ENCODE measurements around the gene EIF3D.

Gene EIF3D

DNA sequence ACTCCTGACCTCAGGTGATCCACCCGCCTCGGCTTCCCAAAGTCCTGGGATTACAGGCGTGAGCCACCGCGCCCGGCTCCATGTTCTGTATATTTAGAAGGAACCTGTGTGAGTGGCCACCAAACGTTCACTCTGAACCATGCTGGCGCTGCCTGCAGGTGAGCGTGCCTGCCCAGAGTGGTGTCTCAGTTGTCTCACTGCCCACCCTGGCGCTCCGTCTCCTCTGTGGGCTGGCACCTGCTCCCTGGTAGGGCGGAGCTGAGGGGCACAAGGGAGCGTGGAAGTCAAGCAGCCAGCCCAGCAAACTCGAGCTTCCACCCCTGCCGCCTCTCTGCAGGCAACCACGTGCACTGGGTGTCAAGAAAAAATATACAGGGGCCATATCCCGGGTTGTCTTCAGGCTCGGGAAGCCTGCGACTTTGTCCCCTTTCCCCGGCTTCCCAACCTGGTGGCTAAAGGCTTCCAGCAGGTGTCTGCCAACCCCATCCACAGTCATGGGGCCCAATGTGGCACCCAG is 64.2 kb downstream of the EIF3D start:
- DNase-seq = no peak

DNA sequence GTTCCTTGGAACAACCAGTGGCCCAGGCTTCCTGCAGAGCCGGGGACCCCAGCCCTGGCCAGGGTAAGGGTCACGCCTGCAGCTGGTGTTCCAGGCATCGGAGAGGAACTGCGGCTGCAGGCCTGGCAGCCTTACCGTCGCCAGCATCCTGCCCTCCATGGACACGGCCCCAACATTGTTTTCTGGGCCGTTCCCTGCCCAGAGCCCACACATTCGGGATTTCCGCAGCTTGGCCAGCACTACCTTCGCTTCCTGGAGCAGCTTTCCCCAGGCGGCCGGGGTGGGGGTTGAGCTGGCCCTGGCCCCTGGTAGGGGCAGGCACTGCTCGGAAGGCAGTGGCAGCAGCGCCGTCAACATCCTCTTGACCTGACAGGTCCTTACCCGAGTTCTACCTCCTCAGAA is 65.2 kb downstream of the EIF3D start:
- no peak for DNase-seq

DNA sequence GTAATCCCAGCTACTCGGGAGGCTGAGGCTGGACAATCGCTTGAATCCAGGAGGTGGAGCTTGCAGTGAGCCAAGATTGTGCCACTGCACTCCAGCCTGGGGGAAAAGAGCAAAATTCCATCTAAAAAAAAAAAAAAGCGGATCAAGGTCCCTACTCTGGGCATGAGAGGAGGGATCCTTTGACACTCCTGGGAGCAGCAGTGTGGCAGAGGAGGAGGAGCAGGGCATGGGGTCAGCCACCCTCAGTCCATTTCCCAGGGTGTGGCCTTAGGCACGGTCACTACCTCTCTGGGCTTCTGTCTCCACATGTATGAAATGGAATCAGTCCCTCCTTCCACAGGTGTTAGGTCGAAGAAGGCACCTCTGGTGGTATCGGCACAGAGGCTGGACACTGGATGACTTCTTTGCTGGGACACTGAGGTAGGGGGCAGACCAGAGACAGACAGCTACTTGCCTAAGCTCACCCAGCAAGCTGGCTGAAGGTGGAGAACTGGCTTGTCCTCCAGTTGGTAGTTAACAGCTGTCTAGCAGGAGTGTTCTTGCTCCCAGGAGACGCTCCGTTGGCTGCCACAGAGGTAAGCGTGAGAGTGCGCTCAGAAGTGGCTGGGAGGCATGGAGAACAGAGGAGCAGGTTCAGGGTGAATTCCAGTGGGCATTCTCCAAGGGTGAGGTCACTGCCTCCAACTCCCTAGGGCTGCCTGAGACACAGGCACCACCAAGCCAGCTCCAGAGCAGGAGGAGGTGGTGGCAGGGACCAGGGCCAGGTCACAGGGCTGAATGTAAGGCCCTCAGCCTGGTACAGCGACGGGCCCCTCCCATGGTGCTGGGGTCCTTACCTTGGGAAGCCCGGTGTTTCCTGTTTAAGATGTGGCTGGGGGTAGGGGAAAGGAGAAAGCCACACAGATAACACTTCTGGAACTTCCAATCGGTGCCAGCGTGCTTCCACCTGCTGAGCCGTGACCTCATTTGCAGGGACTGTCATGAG is 67.0 kb downstream of the EIF3D start:
- DNase-seq = no peak
